Coronary artery (tissue), 2 donors: Measurements from ENCODE around the gene KCTD10.

Experiments used
- DNase-seq: peaks from one replicate; pipeline ENCODE4 v3.0.0-alpha.2; 2017; ENCODE audit warnings: low spot score
- H3K27ac ChIP-seq, 2 donors: fragments of 200-600 bp; sonication (generic); one replicate each; pipeline ENCODE4 v1.5.1; 2016 to 2019
- H3K4me3 ChIP-seq: fragments of 200-600 bp; sonication (generic); 2 replicates; pipeline ENCODE4 v1.5.1; 2016; ENCODE audit warnings: mild to moderate bottlenecking, moderate library complexity
- CTCF ChIP-seq: fragments of 200-600 bp; sonication (generic); IDR thresholded peaks from one replicate; pipeline ENCODE4 v1.5.1; 2019; ENCODE audit warnings: antibody characterized with exemption

Gene KCTD10

GRCh38 chr12:109464642-109465351 is 12.3 kb downstream of the KCTD10 start:
- no peak for TF ChIP-seq CTCF
- H3K27ac ChIP-seq = peak overlapping the region; percentile 96 to 99
- no peak overlapping the region for H3K4me3 ChIP-seq
- no peak for DNase-seq

- TF ChIP-seq CTCF = no peak
- DNase-seq = no peak
- Histone ChIP-seq H3K27ac (peak overlapping the region; percentile 96 to 99), H3K4me3 (peak overlapping the region; percentile 68)
Measured at GRCh38 chr12:109463756-109464155, 13.3 kb downstream of the KCTD10 start.

GRCh38 chr12:109462868-109463692 is 14.0 kb downstream of the KCTD10 start:
- peak; percentile 93 for DNase-seq
- peak overlapping the region; percentile 68 for H3K4me3 ChIP-seq
- H3K27ac ChIP-seq = peak overlapping the region; percentile 96 to 99
- no peak for TF ChIP-seq CTCF

GRCh38 chr12:109461846-109462756 is 15.0 kb downstream of the KCTD10 start:
- no peak for TF ChIP-seq CTCF
- H3K27ac ChIP-seq = peak overlapping the region; percentile 96 to 99
- peak; percentile 95 for DNase-seq
- peak overlapping the region; percentile 68 for H3K4me3 ChIP-seq

- DNase-seq = no peak
- no peak for TF ChIP-seq CTCF
- Histone ChIP-seq H3K4me3 (peak overlapping the region; percentile 32), H3K27ac (peak overlapping the region; percentile 96 to 99)
Measured at GRCh38 chr12:109461049-109461845, 15.9 kb downstream of the KCTD10 start.

GRCh38 chr12:109460538-109460937 is 16.6 kb downstream of the KCTD10 start:
- DNase-seq = no peak
- Histone ChIP-seq H3K4me3 (no peak overlapping the region), H3K27ac (peak overlapping the region; percentile 96 to 99)
- TF ChIP-seq CTCF = no peak
